AG08396 (cell line): ENCODE measurements around the gene MAS1.
"Not testable (repeated sequence)": the region's sequence is repeated elsewhere in the genome, so short reads cannot be mapped to it uniquely, and the experiment has no call there.

ENCODE experiments used
- DNase-seq: peaks from one replicate; pipeline ENCODE4 v3.0.0; 2012; ENCODE audit warnings: low spot score, mixed read lengths

Gene MAS1

GRCh38 chr6:159890792-159891191 is at the start of gene MAS1:
Gene MAS1 (plus strand): TSS chr6:159890988. CDS start chr6:159906956, 15,968 bp downstream.
- DNase-seq, result no peak

- no peak for DNase-seq
These were observed 48.8 kb upstream of the MAS1 start for GRCh38 chr6:159842035-159842434.

- DNase-seq, result no peak
These were observed 45.8 kb upstream of the MAS1 start for GRCh38 chr6:159844737-159845645.

- DNase-seq, result not testable (repeated sequence)
These were observed 42.2 kb upstream of the MAS1 start for GRCh38 chr6:159848552-159848951.

- not testable (repeated sequence) for DNase-seq
These were observed 40.9 kb upstream of the MAS1 start for GRCh38 chr6:159849851-159850250.

GRCh38 chr6:159852877-159853276 is 37.9 kb upstream of the MAS1 start:
- DNase-seq, result no peak

GRCh38 chr6:159853754-159854153 is 37.0 kb upstream of the MAS1 start:
- DNase-seq, result no peak

GRCh38 chr6:159854959-159855358 is 35.8 kb upstream of the MAS1 start:
- no peak for DNase-seq

- no peak for DNase-seq
These were observed 32.5 kb upstream of the MAS1 start for GRCh38 chr6:159858259-159858658.

- no peak for DNase-seq
These were observed 30.3 kb upstream of the MAS1 start for GRCh38 chr6:159860482-159860881.

GRCh38 chr6:159862103-159862502 is 28.7 kb upstream of the MAS1 start:
- no peak for DNase-seq

- DNase-seq, result peak; percentile 76
These were observed 27.4 kb upstream of the MAS1 start for GRCh38 chr6:159863341-159863740.

GRCh38 chr6:159865226-159865920 is 25.4 kb upstream of the MAS1 start:
- DNase-seq, result no peak

- no peak for DNase-seq
These were observed 24.2 kb upstream of the MAS1 start for GRCh38 chr6:159866286-159867247.

GRCh38 chr6:159871241-159871640 is 19.5 kb upstream of the MAS1 start:
- no peak for DNase-seq

- DNase-seq, result no peak
These were observed 18.9 kb upstream of the MAS1 start for GRCh38 chr6:159871906-159872305.

GRCh38 chr6:159874435-159874834 is 16.4 kb upstream of the MAS1 start:
- no peak for DNase-seq

- DNase-seq, result no peak
These were observed 15.6 kb upstream of the MAS1 start for GRCh38 chr6:159875194-159875593.

GRCh38 chr6:159876242-159876641 is 14.5 kb upstream of the MAS1 start:
- DNase-seq, result no peak

GRCh38 chr6:159877256-159877808 is 13.5 kb upstream of the MAS1 start:
- no peak for DNase-seq

GRCh38 chr6:159878341-159878740 is 12.4 kb upstream of the MAS1 start:
- DNase-seq, result no peak

GRCh38 chr6:159879856-159880255 is 10.9 kb upstream of the MAS1 start:
- no peak for DNase-seq
